Panc1 (cell line): ENCODE data around the gene PDILT. TPM values are rescaled to one million over a fixed set of nuclear protein-coding genes. Genes with fewer than 3 reads are reported as not detected.
"Not testable (repeated sequence)": the region's sequence is repeated elsewhere in the genome, so short reads cannot be mapped to it uniquely, and the experiment has no call there.

Experiments used
- ATAC-seq: fragments of 200-7000 bp; cut with Tn5 transposase; 2 replicates; pipeline ENCODE4 v1.9.1; 2020; ENCODE audit warnings: mild to moderate bottlenecking, moderate library complexity
- BruUV-seq: library from RNA; stranded (reverse); fragments of 400-500 nt; replicated peaks from 2 replicates; lab custom pipeline; 2021; lab: Mats Ljungman, UMichigan
- CTCF ChIA-PET: fragments of 300-600 bp; sonication (Branson Sonifier 250); formaldehyde crosslinking; loops from one replicate; lab custom pipeline; 2022; ENCODE audit warnings: antibody characterized with exemption; lab: Charles Lee
- POLR2A ChIA-PET: fragments of 300-600 bp; sonication (Branson Sonifier 250); formaldehyde crosslinking; loops from one replicate; lab custom pipeline; 2022; ENCODE audit warnings: antibody characterized with exemption; lab: Charles Lee
- DNase-seq: peaks from one replicate; pipeline ENCODE4 v3.0.0-alpha.2; 2010; ENCODE audit warnings: low read depth, low spot score
- H3K27ac ChIP-seq: 2 replicates; pipeline ENCODE4 v1.5.1; 2011; ENCODE audit warnings: mild to moderate bottlenecking, low read length, inconsistent platforms
- H3K27me3 ChIP-seq: fragments of 200-500 bp; sonication (Bioruptor generic); 2 replicates; pipeline ENCODE4 v1.6.0; 2014; ENCODE audit warnings: low read length, inconsistent platforms; ENCODE audit not compliant: control insufficient read depth, insufficient read depth
- H3K36me3 ChIP-seq: fragments of 200-500 bp; sonication (Bioruptor generic); 2 replicates; pipeline ENCODE4 v1.5.1; 2014; ENCODE audit warnings: inconsistent platforms, mild to moderate bottlenecking, low read length, moderate library complexity; ENCODE audit not compliant: control insufficient read depth, insufficient read depth
- H3K4me1 ChIP-seq: 2 replicates; pipeline ENCODE4 v1.5.1; 2011; ENCODE audit warnings: inconsistent platforms, mild to moderate bottlenecking, low read length, moderate library complexity; ENCODE audit not compliant: control insufficient read depth, insufficient read depth
- H3K4me3 ChIP-seq, 2 experiments: 2 replicates each; pipeline ENCODE4 v1.5.1; 2011 to 2012; ENCODE audit warnings: low read depth in 2 of 2, low read length in 2 of 2, mild to moderate bottlenecking in 2 of 2, inconsistent platforms in 1 of 2, moderate library complexity in 1 of 2
- H3K9me3 ChIP-seq: fragments of 200-500 bp; sonication (Bioruptor generic); 2 replicates; pipeline ENCODE4 v1.5.1; 2014; ENCODE audit warnings: low read depth, mild to moderate bottlenecking, inconsistent platforms, low read length, moderate library complexity; ENCODE audit not compliant: control insufficient read depth, insufficient read depth
- CTCF ChIP-seq: fragments of 450-650 bp; IDR thresholded peaks from 2 replicates; pipeline ENCODE4 v1.5.1; 2017; ENCODE audit warnings: mild to moderate bottlenecking
- POLR2AphosphoS5 ChIP-seq: IDR thresholded peaks from 2 replicates; pipeline ENCODE4 v1.6.1; 2012; ENCODE audit warnings: mild to moderate bottlenecking, low read depth, low read length, moderate library complexity
- REST ChIP-seq, 2 experiments: IDR thresholded peaks; 2 replicates each; pipeline ENCODE4 v1.6.1; 2011 to 2012; ENCODE audit warnings: low read depth in 2 of 2, control low read depth in 1 of 2, low read length in 1 of 2, mild to moderate bottlenecking in 1 of 2, moderate library complexity in 1 of 2; ENCODE audit not compliant: insufficient read depth in 1 of 2
- SIN3A ChIP-seq: IDR thresholded peaks from 2 replicates; pipeline ENCODE4 v1.6.1; 2012; ENCODE audit warnings: low read depth, mild to moderate bottlenecking, low read length, moderate library complexity, borderline replicate concordance; ENCODE audit not compliant: insufficient read depth
- TCF7L2 ChIP-seq: IDR thresholded peaks from 2 replicates; pipeline ENCODE4 v1.6.1; 2011; ENCODE audit warnings: mild to moderate bottlenecking, low read depth, low read length, inconsistent platforms
- in situ Hi-C: cut with HindIII; loops from 2 replicates; pipeline ENCODE4 v1.10.0; 2016; ENCODE audit warnings: low sequenced_read_pairs, low pct_unique_long_range_greater_than_20kb
- intact Hi-C: fragments of 100-400 bp; cut with micrococcal nuclease; formaldehyde crosslinking; loops from one replicate; pipeline ENCODE4 v1.10.0; 2022; ENCODE audit not compliant: unreplicated experiment
- total RNA-seq: library from RNA; stranded (reverse); gene quantifications from one replicate; pipeline ENCODE4 v1.2.1, GENCODE V29; 2021; ENCODE audit not compliant: unreplicated experiment

Gene PDILT
- total RNA-seq, 1 experiment from 2014 or later, result not detected

GRCh38 chr16:20314575-20314974 is 90.0 kb downstream of the PDILT start:
- intact Hi-C loops (no loop called here), in situ Hi-C loops (no loop called here)
- no peak for TF ChIP-seq TCF7L2
- TF ChIP-seq CTCF, result no peak
- TF ChIP-seq SIN3A, result no peak
- Histone ChIP-seq H3K4me1 (no peaks in the 10 kb centered on the region), H3K27me3 (peaks cover 12% of the 10 kb centered on the region), H3K36me3 (no peaks in the 10 kb centered on the region), H3K4me3 (no peak overlapping the region), H3K9me3 (no peaks in the 10 kb centered on the region), H3K27ac (no peak overlapping the region)
- DNase-seq (no peak), ATAC-seq (no peak)
- CTCF ChIA-PET, result no interaction called here
- POLR2A ChIA-PET, result no interaction called here
- BruUV-seq, result no TSS peak

- in situ Hi-C loops, result no loop called here
- no peak overlapping the region for H3K4me3 ChIP-seq
- TF ChIP-seq SIN3A, result no peak
- no peak for TF ChIP-seq TCF7L2
- no peak for TF ChIP-seq POLR2AphosphoS5
- no peak for TF ChIP-seq REST (IDR thresholded peaks at IDR 0.05; ENCODE audit: insufficient read depth in 1 of 2, low read depth in 2 of 2, low read length in 1 of 2)
- no peak for TF ChIP-seq CTCF
- peaks cover 12% of the 10 kb centered on the region for H3K27me3 ChIP-seq
- no peak overlapping the region for H3K27ac ChIP-seq
- DNase-seq (no peak), ATAC-seq (no peak)
- BruUV-seq, result no TSS peak
- no peaks in the 10 kb centered on the region for H3K36me3 ChIP-seq
- CTCF ChIA-PET, result interaction anchor here (0.5 kb wide), 1 partner anchor 72 kb away, joined by 6 read pairs; no protein-coding TSS in a partner anchor
- no peaks in the 10 kb centered on the region for H3K9me3 ChIP-seq
- intact Hi-C loops, result no loop called here
- POLR2A ChIA-PET, result interaction anchor here (0.5 kb wide), 1 partner anchor 405 kb away, joined by 5 read pairs; no protein-coding TSS in a partner anchor
- no peaks in the 10 kb centered on the region for H3K4me1 ChIP-seq
These were observed 90.8 kb downstream of the PDILT start for GRCh38 chr16:20313741-20314140.

GRCh38 chr16:20312536-20313095 is 91.9 kb downstream of the PDILT start:
- ATAC-seq, H3K27ac ChIP-seq, H3K27me3 ChIP-seq, H3K4me3 ChIP-seq, BruUV-seq, intact Hi-C loops, CTCF ChIA-PET, H3K9me3 ChIP-seq, H3K4me1 ChIP-seq, H3K36me3 ChIP-seq, DNase-seq, in situ Hi-C loops: not testable (repeated sequence)
- POLR2A ChIA-PET, result interaction anchor here (0.7 kb wide), 1 partner anchor 68 kb away, joined by 4 read pairs; no protein-coding TSS in a partner anchor
